SK-N-SH treated with all-trans-retinoic acid at 6 μM for 48 hours (cell line): ENCODE results near the gene SNAP25.

Experiments
- ARNTL ChIP-seq: fragments of 450-650 bp; formaldehyde crosslinking; IDR thresholded peaks from 2 replicates; pipeline ENCODE4 v1.5.0; 2020; ENCODE audit warnings: low read depth, mild to moderate bottlenecking, moderate library complexity, borderline replicate concordance
- ESRRG ChIP-seq: fragments of 250-450 bp; sonication (Bioruptor Pico); IDR thresholded peaks from 2 replicates; pipeline ENCODE4 v1.6.1; 2021; ENCODE audit warnings: mild to moderate bottlenecking
- OSR1 ChIP-seq: fragments of 250-450 bp; sonication (Bioruptor Pico); IDR thresholded peaks from 2 replicates; pipeline ENCODE4 v1.8.0; 2022; ENCODE audit warnings: moderate library complexity, mild to moderate bottlenecking, inconsistent platforms
- PATZ1 ChIP-seq: fragments of 250-450 bp; sonication (Bioruptor Pico); IDR thresholded peaks from 2 replicates; pipeline ENCODE4 v1.8.0; 2020; ENCODE audit warnings: mild to moderate bottlenecking, moderate library complexity, borderline replicate concordance
- POU6F1 ChIP-seq: fragments of 250-450 bp; sonication (Bioruptor Pico); IDR thresholded peaks from 2 replicates; pipeline ENCODE4 v1.8.0; 2021; ENCODE audit warnings: low read depth, mild to moderate bottlenecking, moderate library complexity, borderline replicate concordance
- PPARA ChIP-seq: fragments of 250-450 bp; sonication (Bioruptor Pico); IDR thresholded peaks from 2 replicates; pipeline ENCODE4 v1.5.0; 2020; ENCODE audit warnings: mild to moderate bottlenecking, borderline replicate concordance
- RARB ChIP-seq: fragments of 250-450 bp; sonication (Bioruptor Pico); IDR thresholded peaks from 2 replicates; pipeline ENCODE4 v1.8.0; 2021; ENCODE audit warnings: mild to moderate bottlenecking, moderate library complexity
- TCF4 ChIP-seq: fragments of 250-450 bp; sonication (Bioruptor Pico); IDR thresholded peaks from 2 replicates; pipeline ENCODE4 v1.8.0; 2021; ENCODE audit warnings: mild to moderate bottlenecking, moderate library complexity, borderline replicate concordance
- TOX ChIP-seq: fragments of 250-450 bp; sonication (Bioruptor Pico); IDR thresholded peaks from 2 replicates; pipeline ENCODE4 v1.8.0; 2021; ENCODE audit warnings: mild to moderate bottlenecking, moderate library complexity, borderline replicate concordance
- ZFP30 ChIP-seq: fragments of 450-650 bp; formaldehyde crosslinking; IDR thresholded peaks from 2 replicates; pipeline ENCODE4 v1.5.0; 2022; ENCODE audit warnings: mild to moderate bottlenecking, moderate library complexity
- ZNF8 ChIP-seq: fragments of 450-650 bp; formaldehyde crosslinking; IDR thresholded peaks from 2 replicates; pipeline ENCODE4 v1.5.0; 2020; ENCODE audit warnings: mild to moderate bottlenecking, moderate library complexity

GRCh38 chr20:10271494-10272219 is 53.0 kb downstream of the SNAP25 start:
- TF ChIP-seq PPARA (CRISPR knock-in tag) (no peak), ARNTL (CRISPR knock-in tag) (no peak), PATZ1 (CRISPR knock-in tag) (no peak), ZNF8 (CRISPR knock-in tag) (no peak), ZFP30 (CRISPR knock-in tag) (no peak), ESRRG (no peak), OSR1 (CRISPR knock-in tag) (no peak), TOX (CRISPR knock-in tag) (no peak), RARB (CRISPR knock-in tag) (no peak), POU6F1 (CRISPR knock-in tag) (no peak), TCF4 (no peak)
